Hematopoietic multipotent progenitor cell treated with erythropoietin and hydrocortisone succinate and interleukin-3 and kit ligand, for 15 days (in vitro differentiated cells): Measurements from ENCODE around the gene LACTBL1.

Source experiments
- DNase-seq: peaks from one replicate; pipeline ENCODE4 v3.0.0-alpha.2; 2015; ENCODE audit warnings: low spot score

The LACTBL1 gene

DNA sequence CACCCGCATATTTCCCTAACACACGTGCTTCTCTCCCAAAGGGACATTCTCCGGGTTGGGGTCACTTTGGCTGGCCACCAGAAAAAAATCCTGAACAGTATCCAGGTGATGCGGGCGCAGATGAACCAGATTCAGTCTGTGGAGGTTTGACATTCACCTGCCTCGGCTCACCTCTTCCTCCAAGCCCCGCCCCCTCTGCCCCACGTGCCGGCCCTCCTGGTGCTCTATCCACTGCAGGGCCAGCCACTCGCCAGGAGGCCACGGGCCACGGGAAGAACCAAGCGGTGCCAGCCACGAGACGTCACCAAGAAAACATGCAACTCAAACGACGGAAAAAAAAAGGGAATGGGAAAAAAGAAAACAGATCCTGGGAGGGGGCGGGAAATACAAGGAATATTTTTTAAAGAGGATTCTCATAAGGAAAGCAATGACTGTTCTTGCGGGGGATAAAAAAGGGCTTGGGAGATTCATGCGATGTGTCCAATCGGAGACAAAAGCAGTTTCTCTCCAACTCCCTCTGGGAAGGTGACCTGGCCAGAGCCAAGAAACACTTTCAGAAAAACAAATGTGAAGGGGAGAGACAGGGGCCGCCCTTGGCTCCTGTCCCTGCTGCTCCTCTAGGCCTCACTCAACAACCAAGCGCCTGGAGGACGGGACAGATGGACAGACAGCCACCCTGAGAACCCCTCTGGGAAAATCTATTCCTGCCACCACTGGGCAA lies 59.1 kb downstream of the LACTBL1 start:
- DNase-seq, result no peak

DNA sequence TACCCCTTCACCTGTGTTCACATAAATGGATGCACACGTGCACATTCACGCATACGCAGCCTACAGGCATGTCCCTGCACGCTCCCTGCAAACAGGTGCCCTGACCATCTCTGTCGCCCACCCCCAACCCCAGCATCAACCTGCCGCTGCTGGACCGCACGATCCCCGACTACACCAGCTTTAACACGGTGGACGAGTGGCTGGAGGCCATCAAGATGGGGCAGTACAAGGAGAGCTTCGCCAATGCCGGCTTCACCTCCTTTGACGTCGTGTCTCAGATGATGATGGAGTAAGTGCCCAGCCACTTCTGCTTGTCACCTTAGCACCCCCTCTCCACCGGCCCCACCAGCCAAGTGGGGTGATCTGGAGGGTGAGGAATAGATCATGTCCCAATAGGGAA lies 60.4 kb downstream of the LACTBL1 start:
- no peak for DNase-seq

DNA sequence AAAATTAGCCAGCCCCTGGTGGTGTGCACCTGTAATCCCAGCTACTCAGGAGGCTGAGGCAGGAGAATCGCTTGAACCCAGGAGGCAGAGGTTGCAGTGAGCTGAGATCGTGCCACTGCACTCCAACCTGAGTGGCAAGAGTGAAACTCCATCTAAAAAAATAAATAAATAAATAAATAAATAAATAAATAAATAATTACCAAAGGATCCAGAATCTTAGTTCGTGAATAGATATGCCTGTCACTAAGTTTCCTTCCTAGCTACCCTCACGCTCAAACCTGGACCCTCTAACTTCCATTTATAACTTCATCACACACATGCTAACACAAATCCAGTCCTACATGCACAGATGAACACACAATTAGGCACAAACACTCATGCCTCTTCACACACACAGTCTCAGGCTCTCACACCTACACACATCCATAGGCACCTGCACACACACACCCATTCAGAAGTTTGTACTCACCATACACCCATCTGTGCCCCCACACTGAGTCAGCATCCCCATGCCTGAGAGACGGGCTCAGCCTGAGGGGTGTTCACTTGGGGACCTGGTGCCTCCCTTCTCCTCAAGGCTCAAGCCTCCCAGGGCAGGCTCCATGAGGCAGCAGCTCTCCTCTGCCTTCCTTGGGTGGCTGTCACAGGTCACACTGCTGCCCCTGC lies 61.5 kb downstream of the LACTBL1 start:
- DNase-seq, result no peak

DNA sequence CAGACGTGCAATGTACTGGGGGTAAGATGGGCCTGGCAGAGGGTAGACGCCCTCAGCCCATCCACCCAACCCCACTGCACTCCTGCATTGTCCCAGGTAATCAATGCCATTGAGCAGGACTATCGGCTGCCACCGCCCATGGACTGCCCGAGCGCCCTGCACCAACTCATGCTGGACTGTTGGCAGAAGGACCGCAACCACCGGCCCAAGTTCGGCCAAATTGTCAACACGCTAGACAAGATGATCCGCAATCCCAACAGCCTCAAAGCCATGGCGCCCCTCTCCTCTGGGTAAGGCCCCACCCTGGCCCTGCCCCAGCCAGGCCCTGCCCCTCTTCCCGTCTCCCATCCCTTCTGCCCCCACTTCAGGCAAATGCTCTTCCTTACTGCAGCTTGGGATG lies 62.4 kb downstream of the LACTBL1 start:
- no peak for DNase-seq

DNA sequence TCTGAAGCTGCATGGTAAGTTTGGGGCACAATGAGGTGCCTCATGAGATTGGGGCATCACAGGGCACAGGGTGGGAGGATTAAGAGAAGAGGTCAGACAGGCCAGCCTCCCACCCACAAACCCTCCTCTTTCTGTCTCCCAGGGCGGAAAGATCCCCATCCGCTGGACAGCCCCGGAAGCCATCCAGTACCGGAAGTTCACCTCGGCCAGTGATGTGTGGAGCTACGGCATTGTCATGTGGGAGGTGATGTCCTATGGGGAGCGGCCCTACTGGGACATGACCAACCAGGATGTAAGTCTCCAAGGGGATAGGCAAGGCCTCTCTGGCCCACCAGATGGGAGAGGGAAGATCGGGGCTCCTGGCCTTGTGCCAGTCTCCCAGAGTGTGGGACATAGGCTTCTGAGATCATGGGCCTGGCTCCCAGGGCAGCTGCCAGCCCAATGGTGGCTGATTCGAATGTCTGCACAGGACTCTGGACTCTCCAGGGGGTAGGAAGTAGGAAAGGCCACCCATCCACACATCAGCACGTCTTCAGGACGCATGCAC lies 63.7 kb downstream of the LACTBL1 start:
- DNase-seq, result no peak

GRCh38 chr1:22907528-22907927 lies 65.1 kb downstream of the LACTBL1 start:
- no peak for DNase-seq

DNA sequence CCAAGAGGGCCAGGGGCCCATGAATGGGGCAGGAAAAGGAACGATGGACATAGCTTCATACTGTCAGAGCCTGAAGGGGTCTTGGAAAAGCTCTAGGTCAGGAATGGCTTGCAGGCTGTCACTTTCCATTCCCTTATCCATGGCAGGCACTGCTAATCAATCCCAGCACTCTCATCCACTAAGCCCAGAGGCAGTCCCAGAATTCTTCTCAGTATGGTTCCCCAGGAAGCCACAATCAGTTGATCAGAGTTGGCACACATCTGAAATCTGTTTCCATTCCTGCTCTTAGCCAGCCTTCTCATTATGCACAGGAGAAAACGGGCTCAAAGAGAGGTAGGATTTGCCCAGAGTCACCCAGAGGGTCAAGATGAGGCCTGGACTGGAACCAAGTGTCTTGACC lies 65.7 kb downstream of the LACTBL1 start:
- no peak for DNase-seq

DNA sequence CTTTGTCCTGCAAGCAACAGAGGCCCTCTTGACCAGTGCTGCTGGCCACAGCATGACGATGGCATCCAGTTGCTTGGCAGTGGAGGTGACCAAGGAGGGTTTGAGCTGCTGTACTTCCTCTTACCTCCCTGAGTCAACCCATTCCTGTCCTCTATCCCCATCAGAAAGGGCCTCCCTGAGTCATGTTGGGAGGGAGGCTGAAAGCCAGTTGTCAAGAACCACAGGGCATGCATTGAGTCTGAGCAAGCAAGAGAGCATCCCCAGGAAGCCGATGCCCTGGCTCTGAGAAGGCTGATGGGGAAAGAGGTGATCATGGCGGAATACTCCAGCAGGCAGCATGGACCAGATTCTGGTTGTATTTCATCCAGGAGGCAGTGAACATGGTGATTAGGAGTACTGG lies 69.6 kb downstream of the LACTBL1 start:
- DNase-seq, result no peak
